IPS-15b (cell line): ENCODE measurements around the gene FN1.
"Not testable (repeated sequence)": the region's sequence is repeated elsewhere in the genome, so short reads cannot be mapped to it uniquely, and the experiment has no call there.

Experiments used
- H3K27me3 ChIP-seq: one replicate; pipeline ENCODE4 v1.6.1; 2013; ENCODE audit warnings: low read length; ENCODE audit not compliant: control insufficient read depth, insufficient read depth
- H3K36me3 ChIP-seq: one replicate; pipeline ENCODE4 v1.6.1; 2013; ENCODE audit warnings: low read length; ENCODE audit not compliant: control insufficient read depth, insufficient read depth
- H3K4me1 ChIP-seq: one replicate; pipeline ENCODE4 v1.6.1; 2013; ENCODE audit warnings: mild to moderate bottlenecking, low read length; ENCODE audit not compliant: control insufficient read depth, insufficient read depth
- H3K4me3 ChIP-seq: one replicate; pipeline ENCODE4 v1.5.1; 2013; ENCODE audit warnings: low read depth, low read length
- H3K9ac ChIP-seq: one replicate; pipeline ENCODE4 v1.6.1; 2013; ENCODE audit warnings: low read depth, mild to moderate bottlenecking, low read length
- H3K9me3 ChIP-seq: one replicate; pipeline ENCODE4 v1.6.1; 2013; ENCODE audit warnings: mild to moderate bottlenecking, low read length; ENCODE audit not compliant: control insufficient read depth, insufficient read depth

Gene FN1

GRCh38 chr2:215418064-215418963 lies 17.6 kb downstream of the FN1 start:
- H3K4me3 ChIP-seq: no peak overlapping the region
- no peaks in the 10 kb centered on the region for H3K9me3 ChIP-seq
- H3K9ac ChIP-seq: no peak overlapping the region
- no peaks in the 10 kb centered on the region for H3K27me3 ChIP-seq
- peaks cover 7% of the 10 kb centered on the region for H3K36me3 ChIP-seq
- no peaks in the 10 kb centered on the region for H3K4me1 ChIP-seq

GRCh38 chr2:215417400-215417951 lies 18.4 kb downstream of the FN1 start:
- Histone ChIP-seq H3K9me3 (no peaks in the 10 kb centered on the region), H3K9ac (no peak overlapping the region), H3K4me3 (no peak overlapping the region), H3K27me3 (no peaks in the 10 kb centered on the region), H3K36me3 (peaks cover 7% of the 10 kb centered on the region), H3K4me1 (no peaks in the 10 kb centered on the region)

- H3K36me3 ChIP-seq: peaks cover 7% of the 10 kb centered on the region
- H3K27me3 ChIP-seq: no peaks in the 10 kb centered on the region
- H3K4me1 ChIP-seq: no peaks in the 10 kb centered on the region
- no peaks in the 10 kb centered on the region for H3K9me3 ChIP-seq
- H3K9ac ChIP-seq: no peak overlapping the region
- H3K4me3 ChIP-seq: no peak overlapping the region
Observed at GRCh38 chr2:215416656-215417055, 19.2 kb downstream of the FN1 start.

- Histone ChIP-seq H3K36me3 (peaks cover 7% of the 10 kb centered on the region), H3K4me3 (no peak overlapping the region), H3K27me3 (no peaks in the 10 kb centered on the region), H3K9me3 (no peaks in the 10 kb centered on the region), H3K4me1 (no peaks in the 10 kb centered on the region), H3K9ac (no peak overlapping the region)
Observed at GRCh38 chr2:215415820-215416577, 19.9 kb downstream of the FN1 start.

- no peak overlapping the region for H3K4me3 ChIP-seq
- no peak overlapping the region for H3K9ac ChIP-seq
- H3K9me3 ChIP-seq: no peaks in the 10 kb centered on the region
- no peaks in the 10 kb centered on the region for H3K4me1 ChIP-seq
- H3K36me3 ChIP-seq: peaks cover 4% of the 10 kb centered on the region
- H3K27me3 ChIP-seq: no peaks in the 10 kb centered on the region
Observed at GRCh38 chr2:215415218-215415617, 20.6 kb downstream of the FN1 start.

- Histone ChIP-seq H3K4me1 (no peaks in the 10 kb centered on the region), H3K4me3 (no peak overlapping the region), H3K36me3 (peaks cover 4% of the 10 kb centered on the region)
Observed at GRCh38 chr2:215414674-215415073, 21.2 kb downstream of the FN1 start.

GRCh38 chr2:215413974-215414373 lies 21.9 kb downstream of the FN1 start:
- Histone ChIP-seq H3K27me3 (no peaks in the 10 kb centered on the region), H3K9ac (no peak overlapping the region), H3K4me1 (no peaks in the 10 kb centered on the region), H3K9me3 (no peaks in the 10 kb centered on the region), H3K4me3 (no peak overlapping the region), H3K36me3 (peaks cover 8% of the 10 kb centered on the region)

More at GRCh38 chr2:215414674-215415073, 21.2 kb downstream of the FN1 start:
- H3K27me3 ChIP-seq: no peaks in the 10 kb centered on the region
- H3K9me3 ChIP-seq: no peaks in the 10 kb centered on the region
- H3K9ac ChIP-seq: no peak overlapping the region

GRCh38 chr2:215413484-215413777 lies 22.4 kb downstream of the FN1 start:
- H3K4me3 ChIP-seq: no peak overlapping the region
- H3K36me3 ChIP-seq: peaks cover 6% of the 10 kb centered on the region
- no peaks in the 10 kb centered on the region for H3K4me1 ChIP-seq
- H3K27me3 ChIP-seq: no peaks in the 10 kb centered on the region
- H3K9me3 ChIP-seq: no peaks in the 10 kb centered on the region
- no peak overlapping the region for H3K9ac ChIP-seq

GRCh38 chr2:215411941-215412743 lies 23.7 kb downstream of the FN1 start:
- no peak overlapping the region for H3K4me3 ChIP-seq
- H3K4me1 ChIP-seq: no peaks in the 10 kb centered on the region
- H3K36me3 ChIP-seq: peaks cover 7% of the 10 kb centered on the region

GRCh38 chr2:215410932-215411285 lies 25.0 kb downstream of the FN1 start:
- Histone ChIP-seq H3K9ac (no peak overlapping the region), H3K4me3 (no peak overlapping the region), H3K27me3 (no peaks in the 10 kb centered on the region), H3K36me3 (peaks cover 7% of the 10 kb centered on the region), H3K4me1 (no peaks in the 10 kb centered on the region), H3K9me3 (no peaks in the 10 kb centered on the region)

More at GRCh38 chr2:215411941-215412743, 23.7 kb downstream of the FN1 start:
- H3K9me3 ChIP-seq: no peaks in the 10 kb centered on the region
- H3K9ac ChIP-seq: no peak overlapping the region
- no peaks in the 10 kb centered on the region for H3K27me3 ChIP-seq

- not testable (repeated sequence) for H3K4me3 ChIP-seq, H3K9me3 ChIP-seq, H3K27me3 ChIP-seq, H3K4me1 ChIP-seq, H3K9ac ChIP-seq, H3K36me3 ChIP-seq
Observed at GRCh38 chr2:215410181-215410931, 25.5 kb downstream of the FN1 start.
